Liver (tissue), 3 donors: ENCODE data around the gene ZNF467.

ENCODE experiments used
- ATF3 ChIP-seq: IDR thresholded peaks from 2 replicates; pipeline ENCODE4 v1.6.1; 2016; ENCODE audit warnings: antibody characterized with exemption
- CTCF ChIP-seq: fragments of 150-350 bp; IDR thresholded peaks from 2 replicates; pipeline ENCODE4 v1.5.1; 2017; ENCODE audit warnings: improper control_type of control experiment, low read depth, low read length; ENCODE audit not compliant: missing input control
- EGR1 ChIP-seq, 2 donors: IDR thresholded peaks; 2 replicates each; pipeline ENCODE4 v1.6.1; 2016 to 2018; ENCODE audit warnings: antibody characterized with exemption in 2 of 2, low read depth in 2 of 2
- GABPA ChIP-seq, 2 donors: IDR thresholded peaks in 1 of 2; conservative IDR thresholded peaks in 1 of 2; 2 replicates each; pipeline ENCODE4 v1.6.1; 2016; ENCODE audit warnings: antibody characterized with exemption in 2 of 2, mild to moderate bottlenecking in 1 of 2, moderate library complexity in 1 of 2
- JUND ChIP-seq, 2 donors: IDR thresholded peaks; 2 replicates each; pipeline ENCODE4 v1.6.1; 2016; ENCODE audit warnings: antibody characterized with exemption in 2 of 2
- MAX ChIP-seq: IDR thresholded peaks from 2 replicates; pipeline ENCODE4 v1.6.1; 2016; ENCODE audit warnings: antibody characterized with exemption
- RAD21 ChIP-seq, 2 donors: IDR thresholded peaks; 2 replicates each; pipeline ENCODE4 v1.6.1; 2016; ENCODE audit warnings: antibody characterized with exemption in 2 of 2, mild to moderate bottlenecking in 2 of 2
- TAF1 ChIP-seq: conservative IDR thresholded peaks from 2 replicates; pipeline ENCODE4 v1.6.1; 2016; ENCODE audit warnings: antibody characterized with exemption, mild to moderate bottlenecking
- donor health status: healthy.
- donor health status: healthy.

GRCh38 chr7:149795126-149795525 lies 21.7 kb upstream of the ZNF467 start:
- TF ChIP-seq ATF3 (no peak), CTCF (no peak), TAF1 (no peak), EGR1 (IDR thresholded peaks at IDR 0.05; ENCODE audit: low read depth in 2 of 2) (no peak), JUND (IDR thresholded peaks at IDR 0.05) (no peak), GABPA (IDR thresholded peaks at IDR 0.05 in 1 of 2, conservative IDR thresholded peaks at IDR 0.05 in 1 of 2) (no peak), MAX (no peak), RAD21 (IDR thresholded peaks at IDR 0.05) (no peak)
